Tibial artery (tissue), 4 donors: ENCODE results near the gene GCDH.
A peak's percentile ranks its signal among the peaks of the same experiment; 100 is the strongest.

Experiments
- DNase-seq, 2 donors: peaks; one replicate each; pipeline ENCODE4 v3.0.0-alpha.2; 2019
- H3K27ac ChIP-seq, 2 donors: fragments of 200-600 bp; sonication (generic) in 1 of 2; 1 replicate in 1 of 2; 2 replicates in 1 of 2; pipeline ENCODE4 v1.5.1; 2018 to 2019; ENCODE audit warnings: mild to moderate bottlenecking in 1 of 2
- H3K27me3 ChIP-seq, 2 donors: fragments of 200-600 bp; sonication (generic) in 1 of 2; one replicate each; pipeline versions ENCODE4 v1.5.1 to v1.6.0; 2016 to 2019
- H3K36me3 ChIP-seq, 3 donors: fragments of 200-600 bp; sonication (generic) in 2 of 3; one replicate each; pipeline ENCODE4 v1.5.1; 2016 to 2019; ENCODE audit warnings: mild to moderate bottlenecking in 2 of 3
- H3K4me1 ChIP-seq, 4 donors: fragments of 200-600 bp; sonication (generic) in 2 of 4; 1 replicate in 3 of 4; 2 replicates in 1 of 4; pipeline ENCODE4 v1.5.1; 2016 to 2019
- H3K4me3 ChIP-seq, 2 donors: fragments of 200-600 bp; sonication (generic) in 1 of 2; 1 replicate in 1 of 2; 2 replicates in 1 of 2; pipeline ENCODE4 v1.5.1; 2018 to 2019; ENCODE audit warnings: mild to moderate bottlenecking in 2 of 2
- H3K9me3 ChIP-seq, 3 donors: fragments of 200-600 bp; sonication (generic) in 1 of 3; one replicate each; pipeline ENCODE4 v1.5.1; 2016 to 2019
- CTCF ChIP-seq, 2 experiments: fragments of 200-600 bp in 1 of 2; fragments of 450-650 bp in 1 of 2; IDR thresholded peaks; one replicate each; pipeline ENCODE4 v1.5.1; 2017 to 2019; ENCODE audit warnings: antibody characterized with exemption in 2 of 2, mild to moderate bottlenecking in 1 of 2, moderate library complexity in 1 of 2
- intact Hi-C: fragments of 100-400 bp; cut with DNase I; formaldehyde crosslinking; loops from one replicate; pipeline ENCODE4 v1.15.0; 2023; ENCODE audit warnings: low total_unique reads

GCDH gene

GRCh38 chr19:12884627-12884925 is 6.4 kb upstream of the GCDH start:
- peaks cover 0 to 33% (median 21%) of the 10 kb centered on the region in 4 donors for H3K4me1 ChIP-seq
- intact Hi-C loops: loop anchor here (10.0 kb wide), 1 partner anchor 60 kb away; the partner anchor contains the start of gene RAD23A
- H3K27ac ChIP-seq: no peak overlapping the region
- peak overlapping the region in 1 of 2 donors; percentile 44 for H3K4me3 ChIP-seq
- H3K36me3 ChIP-seq: no peaks in the 10 kb centered on the region
- peaks cover 0 to 13% (median 5%) of the 10 kb centered on the region in 3 donors for H3K9me3 ChIP-seq
- peaks cover 0 to 40% of the 10 kb centered on the region in 2 donors for H3K27me3 ChIP-seq
- no peak for TF ChIP-seq CTCF (IDR thresholded peaks at IDR 0.05)
- DNase-seq: no peak

GRCh38 chr19:12884926-12885748 is 5.8 kb upstream of the GCDH start:
- peak overlapping the region; percentile 27 to 44 for H3K4me3 ChIP-seq
- H3K36me3 ChIP-seq: no peaks in the 10 kb centered on the region
- peaks cover 0 to 40% of the 10 kb centered on the region in 2 donors for H3K27me3 ChIP-seq
- no peak overlapping the region for H3K27ac ChIP-seq
- DNase-seq: peak in 1 of 2 donors; percentile 74
- H3K9me3 ChIP-seq: peaks cover 0 to 13% (median 5%) of the 10 kb centered on the region in 3 donors
- peaks cover 0 to 30% (median 20%) of the 10 kb centered on the region in 4 donors for H3K4me1 ChIP-seq
- intact Hi-C loops: loop anchor here (5.0 to 10.0 kb wide), 2 partner anchors 60 to 82 kb away; partner anchors contain the start of genes DAND5 and RAD23A
- peak; percentile 40 to 44 for TF ChIP-seq CTCF (IDR thresholded peaks at IDR 0.05)

GRCh38 chr19:12885749-12886650 is 5.0 kb upstream of the GCDH start:
- Histone ChIP-seq H3K9me3 (peaks cover 0 to 13% (median 5%) of the 10 kb centered on the region in 3 donors), H3K4me1 (peaks cover 0 to 27% (median 17%) of the 10 kb centered on the region in 4 donors), H3K4me3 (peak overlapping the region; percentile 27 to 44), H3K27me3 (peaks cover 0 to 40% of the 10 kb centered on the region in 2 donors), H3K36me3 (no peaks in the 10 kb centered on the region), H3K27ac (no peak overlapping the region)
- TF ChIP-seq CTCF (IDR thresholded peaks at IDR 0.05): no peak
- intact Hi-C loops: loop anchor here (5.0 to 10.0 kb wide), 2 partner anchors 59 to 81 kb away; partner anchors contain the start of genes DAND5 and RAD23A
- DNase-seq: no peak

GRCh38 chr19:12886651-12886968 is 4.3 kb upstream of the GCDH start:
- Histone ChIP-seq H3K4me1 (peaks cover 0 to 29% (median 20%) of the 10 kb centered on the region in 4 donors), H3K27me3 (peaks cover 0 to 40% of the 10 kb centered on the region in 2 donors), H3K36me3 (no peaks in the 10 kb centered on the region), H3K27ac (no peak overlapping the region), H3K9me3 (peaks cover 0 to 13% (median 5%) of the 10 kb centered on the region in 3 donors), H3K4me3 (no peak overlapping the region)
- DNase-seq: no peak
- intact Hi-C loops: loop anchor here (5.0 to 10.0 kb wide), 2 partner anchors 58 to 81 kb away; partner anchors contain the start of genes DAND5 and RAD23A
- no peak for TF ChIP-seq CTCF (IDR thresholded peaks at IDR 0.05)

- peaks cover 0 to 13% (median 5%) of the 10 kb centered on the region in 3 donors for H3K9me3 ChIP-seq
- no peak for TF ChIP-seq CTCF (IDR thresholded peaks at IDR 0.05)
- peaks cover 0 to 31% (median 25%) of the 10 kb centered on the region in 4 donors for H3K4me1 ChIP-seq
- no peak for DNase-seq
- no peaks in the 10 kb centered on the region for H3K36me3 ChIP-seq
- no peak within 1 kb of the TSS for H3K27ac ChIP-seq
- H3K4me3 ChIP-seq: peak within 1 kb of the TSS in 1 of 2 donors; percentile 27
- H3K27me3 ChIP-seq: peaks cover 0 to 40% of the 10 kb centered on the region in 2 donors
- intact Hi-C loops: loop anchor here (5.0 to 10.0 kb wide), 2 partner anchors 58 to 80 kb away; partner anchors contain the start of genes DAND5 and RAD23A
Observed at GRCh38 chr19:12886969-12887747, 3.8 kb upstream of the GCDH start, which contains the start of gene KLF1. Gene KLF1, minus strand, starts transcription at chr19:12887201. Its CDS starts 61 bp downstream, at chr19:12887140.
